SK-N-SH treated with all-trans-retinoic acid at 6 μM for 48 hours (cell line): ENCODE data around the gene HSD17B8.

ENCODE experiments used
- ATAC-seq: fragments of 200-7000 bp; cut with Tn5 transposase; 3 replicates; pipeline ENCODE4 v1.9.1; 2020; ENCODE audit warnings: mild to moderate bottlenecking, moderate library complexity
- ARNTL ChIP-seq: fragments of 450-650 bp; formaldehyde crosslinking; IDR thresholded peaks from 2 replicates; pipeline ENCODE4 v1.5.0; 2020; ENCODE audit warnings: low read depth, mild to moderate bottlenecking, moderate library complexity, borderline replicate concordance
- BACH2 ChIP-seq: fragments of 250-450 bp; sonication (Bioruptor Pico); IDR thresholded peaks from 2 replicates; pipeline ENCODE4 v1.9.0; 2021; ENCODE audit warnings: mild to moderate bottlenecking, borderline replicate concordance
- CSDC2 ChIP-seq: fragments of 250-450 bp; sonication (Bioruptor Pico); IDR thresholded peaks from 2 replicates; pipeline ENCODE4 v1.5.0; 2020; ENCODE audit warnings: mild to moderate bottlenecking, moderate library complexity
- CSRNP3 ChIP-seq: fragments of 250-450 bp; sonication (Bioruptor Pico); IDR thresholded peaks from 2 replicates; pipeline ENCODE4 v1.5.1; 2021; ENCODE audit warnings: mild to moderate bottlenecking, moderate library complexity
- ESRRG ChIP-seq: fragments of 250-450 bp; sonication (Bioruptor Pico); IDR thresholded peaks from 2 replicates; pipeline ENCODE4 v1.6.1; 2021; ENCODE audit warnings: mild to moderate bottlenecking
- ISL1 ChIP-seq: fragments of 250-450 bp; sonication (Bioruptor Pico); IDR thresholded peaks from 2 replicates; pipeline ENCODE4 v2.1.2; 2022; ENCODE audit warnings: mild to moderate bottlenecking, moderate library complexity
- OSR1 ChIP-seq: fragments of 250-450 bp; sonication (Bioruptor Pico); IDR thresholded peaks from 2 replicates; pipeline ENCODE4 v1.8.0; 2022; ENCODE audit warnings: moderate library complexity, mild to moderate bottlenecking, inconsistent platforms
- POU6F1 ChIP-seq: fragments of 250-450 bp; sonication (Bioruptor Pico); IDR thresholded peaks from 2 replicates; pipeline ENCODE4 v1.8.0; 2021; ENCODE audit warnings: low read depth, mild to moderate bottlenecking, moderate library complexity, borderline replicate concordance
- RARB ChIP-seq: fragments of 250-450 bp; sonication (Bioruptor Pico); IDR thresholded peaks from 2 replicates; pipeline ENCODE4 v1.8.0; 2021; ENCODE audit warnings: mild to moderate bottlenecking, moderate library complexity
- SNAI2 ChIP-seq: fragments of 250-450 bp; sonication (Bioruptor Pico); IDR thresholded peaks from 2 replicates; pipeline ENCODE4 v1.5.0; 2020; ENCODE audit warnings: mild to moderate bottlenecking, moderate library complexity
- TCF4 ChIP-seq: fragments of 250-450 bp; sonication (Bioruptor Pico); IDR thresholded peaks from 2 replicates; pipeline ENCODE4 v1.8.0; 2021; ENCODE audit warnings: mild to moderate bottlenecking, moderate library complexity, borderline replicate concordance
- TOX ChIP-seq: fragments of 250-450 bp; sonication (Bioruptor Pico); IDR thresholded peaks from 2 replicates; pipeline ENCODE4 v1.8.0; 2021; ENCODE audit warnings: mild to moderate bottlenecking, moderate library complexity, borderline replicate concordance
- ZC3H10 ChIP-seq: fragments of 250-450 bp; sonication (Bioruptor Pico); IDR thresholded peaks from 2 replicates; pipeline ENCODE4 v1.5.1; 2021; ENCODE audit warnings: mild to moderate bottlenecking, moderate library complexity
- ZFP30 ChIP-seq: fragments of 450-650 bp; formaldehyde crosslinking; IDR thresholded peaks from 2 replicates; pipeline ENCODE4 v1.5.0; 2022; ENCODE audit warnings: mild to moderate bottlenecking, moderate library complexity
- ZNF565 ChIP-seq: fragments of 450-650 bp; formaldehyde crosslinking; conservative IDR thresholded peaks from 2 replicates; pipeline ENCODE4 v1.5.0; 2020; ENCODE audit warnings: low read depth, mild to moderate bottlenecking, moderate library complexity
- ZNF70 ChIP-seq: fragments of 450-650 bp; formaldehyde crosslinking; IDR thresholded peaks from 2 replicates; pipeline ENCODE4 v1.5.0; 2020; ENCODE audit warnings: mild to moderate bottlenecking, moderate library complexity
- ZNF8 ChIP-seq: fragments of 450-650 bp; formaldehyde crosslinking; IDR thresholded peaks from 2 replicates; pipeline ENCODE4 v1.5.0; 2020; ENCODE audit warnings: mild to moderate bottlenecking, moderate library complexity
- TF ChIP-seq, protein P1 (sequence below): fragments of 250-450 bp; sonication (Bioruptor Pico); IDR thresholded peaks from 2 replicates; pipeline ENCODE4 v1.8.0; 2020; ENCODE audit warnings: mild to moderate bottlenecking, moderate library complexity, borderline replicate concordance
- TF ChIP-seq, protein P2 (sequence below): fragments of 250-450 bp; sonication (Bioruptor Pico); IDR thresholded peaks from 2 replicates; pipeline ENCODE4 v1.5.0; 2020; ENCODE audit warnings: mild to moderate bottlenecking, moderate library complexity

HSD17B8 gene

DNA sequence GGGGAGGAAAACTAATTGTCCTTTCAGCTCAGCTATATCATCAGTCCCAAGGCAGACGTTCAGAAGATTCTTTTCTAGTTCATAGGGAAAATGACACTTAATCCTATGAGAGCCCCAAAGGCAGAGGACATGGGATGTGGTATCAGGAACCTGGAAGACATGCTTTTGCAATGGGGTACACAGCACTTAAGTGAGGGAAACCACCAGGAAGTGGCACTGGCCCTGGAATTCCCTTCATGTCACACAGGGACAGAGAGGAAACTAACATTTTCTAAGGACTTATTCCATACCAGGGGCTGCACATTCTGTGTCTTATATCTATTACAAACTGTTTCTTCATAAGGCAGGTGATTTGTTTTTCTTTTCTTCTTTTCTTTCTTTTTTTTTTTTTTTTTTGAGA lies 39.0 kb downstream of the HSD17B8 start:
- TF ChIP-seq ISL1 (CRISPR knock-in tag) (no peak), ZNF8 (CRISPR knock-in tag) (no peak), POU6F1 (CRISPR knock-in tag) (no peak), SNAI2 (CRISPR knock-in tag) (no peak), ARNTL (CRISPR knock-in tag) (no peak)
- TF ChIP-seq, protein P1, sequence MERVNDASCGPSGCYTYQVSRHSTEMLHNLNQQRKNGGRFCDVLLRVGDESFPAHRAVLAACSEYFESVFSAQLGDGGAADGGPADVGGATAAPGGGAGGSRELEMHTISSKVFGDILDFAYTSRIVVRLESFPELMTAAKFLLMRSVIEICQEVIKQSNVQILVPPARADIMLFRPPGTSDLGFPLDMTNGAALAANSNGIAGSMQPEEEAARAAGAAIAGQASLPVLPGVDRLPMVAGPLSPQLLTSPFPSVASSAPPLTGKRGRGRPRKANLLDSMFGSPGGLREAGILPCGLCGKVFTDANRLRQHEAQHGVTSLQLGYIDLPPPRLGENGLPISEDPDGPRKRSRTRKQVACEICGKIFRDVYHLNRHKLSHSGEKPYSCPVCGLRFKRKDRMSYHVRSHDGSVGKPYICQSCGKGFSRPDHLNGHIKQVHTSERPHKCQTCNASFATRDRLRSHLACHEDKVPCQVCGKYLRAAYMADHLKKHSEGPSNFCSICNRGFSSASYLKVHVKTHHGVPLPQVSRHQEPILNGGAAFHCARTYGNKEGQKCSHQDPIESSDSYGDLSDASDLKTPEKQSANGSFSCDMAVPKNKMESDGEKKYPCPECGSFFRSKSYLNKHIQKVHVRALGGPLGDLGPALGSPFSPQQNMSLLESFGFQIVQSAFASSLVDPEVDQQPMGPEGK (CRISPR knock-in tag) = no peak
- ATAC-seq = no peak

- TF ChIP-seq OSR1 (CRISPR knock-in tag) = no peak
- TF ChIP-seq, protein P2, sequence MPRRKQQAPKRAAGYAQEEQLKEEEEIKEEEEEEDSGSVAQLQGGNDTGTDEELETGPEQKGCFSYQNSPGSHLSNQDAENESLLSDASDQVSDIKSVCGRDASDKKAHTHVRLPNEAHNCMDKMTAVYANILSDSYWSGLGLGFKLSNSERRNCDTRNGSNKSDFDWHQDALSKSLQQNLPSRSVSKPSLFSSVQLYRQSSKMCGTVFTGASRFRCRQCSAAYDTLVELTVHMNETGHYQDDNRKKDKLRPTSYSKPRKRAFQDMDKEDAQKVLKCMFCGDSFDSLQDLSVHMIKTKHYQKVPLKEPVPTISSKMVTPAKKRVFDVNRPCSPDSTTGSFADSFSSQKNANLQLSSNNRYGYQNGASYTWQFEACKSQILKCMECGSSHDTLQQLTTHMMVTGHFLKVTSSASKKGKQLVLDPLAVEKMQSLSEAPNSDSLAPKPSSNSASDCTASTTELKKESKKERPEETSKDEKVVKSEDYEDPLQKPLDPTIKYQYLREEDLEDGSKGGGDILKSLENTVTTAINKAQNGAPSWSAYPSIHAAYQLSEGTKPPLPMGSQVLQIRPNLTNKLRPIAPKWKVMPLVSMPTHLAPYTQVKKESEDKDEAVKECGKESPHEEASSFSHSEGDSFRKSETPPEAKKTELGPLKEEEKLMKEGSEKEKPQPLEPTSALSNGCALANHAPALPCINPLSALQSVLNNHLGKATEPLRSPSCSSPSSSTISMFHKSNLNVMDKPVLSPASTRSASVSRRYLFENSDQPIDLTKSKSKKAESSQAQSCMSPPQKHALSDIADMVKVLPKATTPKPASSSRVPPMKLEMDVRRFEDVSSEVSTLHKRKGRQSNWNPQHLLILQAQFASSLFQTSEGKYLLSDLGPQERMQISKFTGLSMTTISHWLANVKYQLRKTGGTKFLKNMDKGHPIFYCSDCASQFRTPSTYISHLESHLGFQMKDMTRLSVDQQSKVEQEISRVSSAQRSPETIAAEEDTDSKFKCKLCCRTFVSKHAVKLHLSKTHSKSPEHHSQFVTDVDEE (CRISPR knock-in tag) = no peak
- TF ChIP-seq CSRNP3 (CRISPR knock-in tag) = no peak
- TF ChIP-seq POU6F1 (CRISPR knock-in tag) = no peak
- TF ChIP-seq ARNTL (CRISPR knock-in tag) = no peak
- TF ChIP-seq ESRRG (CRISPR knock-in tag) = no peak
- no peak for TF ChIP-seq ZNF70 (CRISPR knock-in tag)
- TF ChIP-seq ZNF565 (CRISPR knock-in tag) = no peak
- TF ChIP-seq, protein P1 (CRISPR knock-in tag) = no peak
- TF ChIP-seq BACH2 (CRISPR knock-in tag) = no peak
- TF ChIP-seq ZNF8 (CRISPR knock-in tag) = no peak
- TF ChIP-seq RARB (CRISPR knock-in tag) = no peak
- TF ChIP-seq ZC3H10 = no peak
- no peak for TF ChIP-seq ZFP30 (CRISPR knock-in tag)
- TF ChIP-seq TCF4 (CRISPR knock-in tag) = no peak
- TF ChIP-seq TOX (CRISPR knock-in tag) = no peak
- TF ChIP-seq ISL1 (CRISPR knock-in tag) = no peak
- TF ChIP-seq CSDC2 = no peak
- ATAC-seq = peak; percentile 72
Observed at GRCh38 chr6:33247977-33248642, 43.7 kb downstream of the HSD17B8 start.
